Measurements from ENCODE around the gene EXOSC7.
"Not testable (repeated sequence)": the region's sequence is repeated elsewhere in the genome, so short reads cannot be mapped to it uniquely, and the experiment has no call there.

Gene EXOSC7

DNA sequence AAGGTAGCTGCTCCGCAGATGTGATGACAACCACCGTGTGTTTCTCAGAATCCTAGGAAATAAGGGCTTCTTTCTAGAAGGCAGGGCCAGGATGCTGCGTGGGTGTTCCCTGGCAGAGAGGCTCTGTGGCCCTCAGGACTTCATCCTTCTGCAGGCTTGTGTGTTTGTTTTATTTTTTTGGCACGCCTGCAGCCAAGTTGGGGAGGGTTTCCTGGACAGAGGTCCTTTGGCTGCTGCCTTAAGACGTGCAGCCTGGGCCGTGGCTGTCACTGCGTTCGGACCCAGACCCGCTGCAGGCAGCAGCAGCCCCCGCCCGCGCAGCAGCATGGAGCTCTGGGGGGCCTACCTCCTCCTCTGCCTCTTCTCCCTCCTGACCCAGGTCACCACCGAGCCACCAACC lies 50.0 kb downstream of the EXOSC7 start, which contains the start of gene CLEC3B:
Gene CLEC3B, plus strand, starts transcription at position 266 of the 400 bp plus-strand sequence. Its CDS starts 60 bp downstream, at position 326.
- no peak for DNase-seq

DNA sequence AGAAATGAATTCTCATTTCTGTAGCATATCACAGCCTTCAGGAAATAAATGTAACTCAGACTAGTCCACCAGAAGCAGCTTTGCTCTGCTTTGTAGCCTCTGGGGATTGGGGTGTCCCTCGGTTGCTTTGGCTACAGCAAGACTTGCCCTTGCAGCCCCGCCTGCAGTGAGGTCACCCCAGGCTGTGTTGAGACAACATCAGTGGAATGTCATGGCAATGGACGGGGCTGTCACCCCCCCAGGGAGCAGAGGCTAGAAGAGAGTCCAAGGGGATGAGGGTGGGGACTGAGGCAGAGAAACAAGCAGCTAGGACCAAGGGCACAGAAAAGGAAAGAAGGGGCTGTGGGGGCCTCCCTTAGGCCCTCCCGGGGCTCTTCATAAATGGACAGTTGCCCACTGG lies 50.9 kb downstream of the EXOSC7 start:
- no peak for DNase-seq

DNA sequence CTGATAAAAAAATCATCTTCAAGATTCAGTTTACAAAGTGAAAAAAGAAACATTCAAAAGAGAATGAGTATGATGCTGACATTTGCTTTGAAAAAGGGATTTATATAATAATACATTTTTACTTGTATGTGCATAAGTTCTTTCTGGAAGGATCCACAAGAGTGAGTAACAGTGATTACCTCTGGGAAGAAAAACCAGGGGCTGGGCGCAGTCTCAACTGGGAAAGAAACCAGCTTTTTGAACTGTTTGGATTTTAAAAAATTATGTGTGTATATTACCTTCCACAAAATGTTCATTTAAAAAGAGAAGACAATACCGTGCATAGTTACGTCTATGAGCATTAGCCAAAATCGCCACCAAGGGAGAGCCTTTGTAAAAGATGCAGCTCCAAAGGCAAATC lies 51.4 kb downstream of the EXOSC7 start:
- DNase-seq: no peak

DNA sequence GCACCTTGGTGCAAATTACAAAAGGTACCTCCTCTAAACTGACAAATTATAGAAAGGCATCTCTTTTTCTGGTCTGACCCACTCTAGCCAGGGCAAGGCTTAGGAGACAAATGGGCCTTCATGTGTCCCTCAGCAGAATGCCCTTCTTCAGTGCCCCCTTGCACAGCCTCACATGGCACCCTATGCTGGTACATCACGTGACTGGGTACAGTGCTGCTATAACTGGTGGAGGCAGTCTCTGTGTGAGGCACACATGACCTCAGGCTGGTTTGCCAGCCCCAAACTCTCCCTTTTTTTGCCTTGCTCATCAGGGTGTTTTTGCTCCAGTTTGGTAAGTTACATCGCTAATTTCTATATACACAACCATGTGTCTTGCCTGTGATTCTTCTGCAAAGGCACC lies 53.2 kb downstream of the EXOSC7 start:
- no peak for DNase-seq

DNA sequence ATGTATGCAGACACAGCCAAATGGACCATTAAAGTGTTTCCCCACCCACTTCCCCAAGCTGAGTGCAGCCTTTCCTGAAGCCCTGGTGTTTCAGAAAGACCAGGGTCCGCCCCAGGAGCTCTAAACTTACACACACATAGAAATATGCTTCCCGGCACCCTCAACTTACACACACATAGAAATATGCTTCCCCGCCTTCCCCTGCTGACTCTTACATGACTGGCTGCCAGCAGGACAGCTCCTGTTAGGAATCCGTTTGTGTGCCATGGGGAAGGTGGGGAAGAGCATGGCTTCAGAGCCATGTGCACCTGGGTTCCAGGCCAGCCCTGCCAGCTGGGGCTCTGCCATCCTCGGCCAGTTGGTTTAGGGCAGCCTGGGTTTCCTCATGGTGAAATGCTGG lies 53.6 kb downstream of the EXOSC7 start:
- DNase-seq: no peak

DNA sequence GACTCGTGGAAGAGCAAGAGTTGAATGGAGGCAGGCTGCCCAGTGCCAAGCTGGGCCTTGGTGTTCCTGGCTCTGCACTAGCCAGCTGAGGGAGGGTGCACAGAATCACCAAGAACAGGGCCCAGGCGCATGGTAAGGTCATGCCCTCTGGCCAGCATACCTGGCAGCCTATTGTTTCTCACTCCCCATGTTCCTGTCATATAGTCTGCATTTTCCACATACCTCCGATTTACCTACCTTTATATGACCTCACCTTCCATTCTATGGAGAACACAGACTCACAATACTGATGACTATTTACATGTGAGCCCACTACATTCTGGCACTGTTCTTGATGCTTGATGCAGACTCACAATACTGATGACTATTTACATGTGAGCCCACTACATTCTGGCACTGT lies 55.5 kb downstream of the EXOSC7 start:
- DNase-seq: no peak

- no peak for DNase-seq
Measured at GRCh38 chr3:45032113-45032512, 56.1 kb downstream of the EXOSC7 start.

- DNase-seq: no peak
Measured at GRCh38 chr3:45033791-45034190, 57.7 kb downstream of the EXOSC7 start.

DNA sequence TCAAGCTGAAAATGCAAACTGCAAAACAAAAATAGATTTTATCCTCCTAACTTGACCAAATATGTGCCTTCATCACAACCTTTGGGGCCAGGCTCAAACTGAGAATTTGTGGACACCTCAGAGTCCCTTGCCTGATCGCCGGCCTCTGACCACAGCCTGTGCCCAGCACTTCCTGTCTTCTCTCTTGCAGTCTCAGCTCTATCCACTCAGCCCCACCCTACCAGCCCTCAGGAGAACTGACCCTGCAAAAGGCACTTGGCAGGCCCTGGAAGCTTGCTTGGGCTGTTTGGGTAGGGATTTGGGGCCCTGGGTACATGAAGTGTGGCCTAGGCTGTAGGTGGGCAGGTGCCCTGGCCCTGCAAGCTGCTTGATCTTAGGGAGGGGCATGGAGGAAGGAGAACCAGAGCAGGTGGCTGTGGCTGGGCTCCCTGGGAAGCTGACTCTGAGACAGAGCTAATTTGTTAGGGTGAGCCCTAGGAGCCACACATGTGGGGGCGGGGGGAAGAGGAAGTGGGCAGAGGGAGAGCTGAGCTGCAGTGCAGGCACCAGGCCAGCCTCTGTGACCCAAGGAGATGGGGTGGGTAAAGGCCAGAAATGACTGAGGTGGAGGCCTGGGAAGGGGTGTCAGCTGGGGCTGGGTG lies 58.7 kb downstream of the EXOSC7 start:
- DNase-seq: no peak

GRCh38 chr3:45035441-45036301 lies 59.6 kb downstream of the EXOSC7 start:
- DNase-seq: no peak

GRCh38 chr3:45037720-45038455 lies 61.8 kb downstream of the EXOSC7 start:
- DNase-seq: peak; percentile 85

DNA sequence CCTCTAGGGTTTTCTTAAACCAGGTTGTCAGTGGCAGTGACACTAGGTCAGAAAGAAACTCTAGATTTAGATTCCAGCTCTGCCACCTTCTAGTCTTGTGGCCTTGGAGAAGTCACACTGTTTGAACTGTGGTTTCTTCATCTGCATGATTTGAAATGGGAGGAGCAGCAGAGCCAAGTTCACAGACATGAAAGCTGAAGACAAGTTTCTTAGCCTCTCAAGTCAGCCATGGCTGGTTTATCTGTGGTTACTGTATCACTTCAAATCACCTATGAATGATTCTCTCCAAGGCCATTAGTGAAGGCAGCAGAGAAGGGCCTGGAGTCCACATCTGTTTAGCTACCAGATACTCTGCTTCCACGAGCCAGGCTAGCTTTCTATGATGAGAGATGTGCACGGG lies 65.6 kb downstream of the EXOSC7 start:
- DNase-seq: no peak

DNA sequence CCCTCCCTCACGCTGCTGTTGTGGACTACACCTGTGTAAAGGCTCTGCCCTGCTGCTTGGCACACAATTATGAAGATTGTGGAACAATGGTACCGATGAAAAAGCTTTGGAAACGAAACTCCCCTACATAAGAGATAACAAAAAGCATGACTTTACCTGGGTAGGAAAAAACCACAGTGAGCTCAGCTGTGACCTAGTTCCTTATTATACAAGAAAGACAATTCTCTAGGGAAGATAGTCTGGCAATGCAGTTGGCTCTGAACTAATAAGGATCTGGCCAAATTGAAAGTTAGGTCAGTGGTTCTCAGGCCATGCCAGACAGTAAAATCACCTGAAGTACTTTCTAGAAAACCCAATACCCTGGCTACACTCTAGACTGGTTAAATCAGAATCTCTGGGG lies 66.1 kb downstream of the EXOSC7 start:
- no peak for DNase-seq

DNA sequence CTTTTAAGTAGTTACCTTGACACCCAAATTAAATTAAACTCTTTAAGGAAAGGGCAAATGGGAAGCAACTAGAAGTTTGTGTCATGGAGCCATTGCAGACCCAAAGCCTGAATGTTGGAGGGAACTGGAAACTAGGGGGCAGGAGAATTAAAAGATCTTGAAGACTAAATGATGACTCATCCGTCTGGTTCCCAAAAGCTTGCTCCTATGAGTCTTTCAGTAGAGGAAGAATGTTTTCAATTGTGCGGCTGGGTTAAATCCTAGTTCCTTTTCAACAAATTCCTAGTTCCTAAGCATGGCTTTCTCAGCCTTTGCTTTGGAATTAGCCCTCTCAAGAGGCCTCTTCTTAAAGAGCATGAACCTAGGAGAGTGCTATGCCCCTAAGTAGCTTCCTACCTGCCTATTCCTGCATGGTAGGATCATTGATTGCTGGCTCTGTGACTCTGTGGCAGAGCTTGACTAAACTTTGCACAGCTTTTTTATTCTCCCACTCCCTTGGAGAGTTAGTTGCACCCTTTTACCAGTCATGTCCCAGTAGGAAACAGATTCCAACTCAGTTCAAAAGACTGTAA lies 67.8 kb downstream of the EXOSC7 start:
- peak; percentile 80 for DNase-seq

DNA sequence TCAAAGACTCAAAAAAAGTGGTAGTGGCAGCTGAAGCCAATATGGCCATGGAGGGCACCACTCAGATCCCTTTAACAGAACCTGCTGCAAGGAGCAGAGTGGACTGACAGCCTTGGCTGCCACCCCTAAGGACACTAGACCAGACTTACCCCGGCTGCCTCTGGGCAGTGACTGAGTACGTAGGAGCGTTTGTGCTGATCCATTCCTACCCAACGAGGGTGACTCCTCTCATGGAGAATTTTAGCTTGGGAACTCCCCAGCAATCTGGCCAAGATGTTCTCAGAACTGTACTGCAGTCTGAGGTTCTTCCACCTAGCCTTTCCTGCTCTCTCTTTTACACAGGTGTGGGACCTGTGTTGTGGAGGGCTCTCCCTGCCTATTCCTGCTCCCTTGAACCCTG lies 72.2 kb downstream of the EXOSC7 start:
- DNase-seq: no peak

DNA sequence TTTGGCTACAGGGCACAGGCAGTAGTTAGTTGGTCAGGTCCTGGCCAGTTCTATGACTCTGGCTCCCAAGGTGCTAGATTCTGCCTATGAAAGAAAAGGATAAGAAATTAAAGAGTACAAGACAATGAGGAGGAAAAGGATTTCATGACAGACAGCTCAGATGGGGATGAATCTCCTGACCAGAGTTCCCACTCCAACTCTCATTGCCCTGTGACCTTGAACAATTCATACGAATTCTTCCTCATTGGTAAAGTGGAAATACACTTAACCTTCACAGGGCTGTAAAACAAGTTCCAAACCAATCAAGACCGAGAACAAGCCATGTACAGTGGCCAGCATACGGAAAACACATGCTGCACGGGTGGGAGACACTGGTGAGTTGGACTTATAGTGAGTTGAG lies 73.8 kb downstream of the EXOSC7 start:
- no peak for DNase-seq

GRCh38 chr3:45051685-45052084 lies 75.6 kb downstream of the EXOSC7 start:
- no peak for DNase-seq

DNA sequence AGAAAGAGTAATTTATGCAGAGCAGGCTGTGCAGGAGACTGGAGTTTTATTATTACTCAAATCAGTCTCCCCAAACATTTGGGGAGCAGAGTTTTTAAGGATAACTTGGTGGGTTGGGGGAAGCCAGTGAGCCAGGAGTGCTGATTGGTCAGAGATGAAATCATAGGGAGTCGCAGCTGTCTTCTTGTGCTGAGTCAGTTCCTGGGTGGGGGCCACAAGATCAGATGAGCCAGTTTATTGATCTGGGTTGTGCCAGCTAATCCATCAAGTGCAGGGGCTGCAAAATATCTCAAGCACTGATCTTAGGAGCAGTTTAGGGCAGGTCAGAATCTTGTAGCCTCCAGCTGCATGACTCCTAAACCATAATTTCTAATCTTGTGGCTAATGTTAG lies 77.8 kb downstream of the EXOSC7 start:
- DNase-seq: not testable (repeated sequence)

GRCh38 chr3:45054196-45054857 lies 78.3 kb downstream of the EXOSC7 start:
- no peak for DNase-seq

DNA sequence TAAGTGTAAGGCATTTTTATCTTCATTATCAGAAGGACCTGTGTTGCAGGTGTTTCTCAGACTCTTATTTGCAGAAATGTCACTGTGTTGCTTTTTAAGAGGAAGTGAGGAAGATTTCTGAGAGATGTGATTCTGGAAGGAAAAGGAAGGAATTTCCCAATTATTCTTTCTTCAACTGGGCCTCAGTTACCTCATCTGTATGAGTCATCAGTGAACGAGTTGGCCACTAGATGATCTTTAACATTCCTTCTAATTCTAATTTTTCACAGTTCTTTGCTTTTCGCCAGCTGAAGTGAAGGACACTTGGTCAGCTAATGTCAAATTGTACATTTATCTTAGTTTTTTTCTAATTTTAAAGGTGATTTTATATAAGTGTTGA lies 79.0 kb downstream of the EXOSC7 start:
- DNase-seq: no peak

DNA sequence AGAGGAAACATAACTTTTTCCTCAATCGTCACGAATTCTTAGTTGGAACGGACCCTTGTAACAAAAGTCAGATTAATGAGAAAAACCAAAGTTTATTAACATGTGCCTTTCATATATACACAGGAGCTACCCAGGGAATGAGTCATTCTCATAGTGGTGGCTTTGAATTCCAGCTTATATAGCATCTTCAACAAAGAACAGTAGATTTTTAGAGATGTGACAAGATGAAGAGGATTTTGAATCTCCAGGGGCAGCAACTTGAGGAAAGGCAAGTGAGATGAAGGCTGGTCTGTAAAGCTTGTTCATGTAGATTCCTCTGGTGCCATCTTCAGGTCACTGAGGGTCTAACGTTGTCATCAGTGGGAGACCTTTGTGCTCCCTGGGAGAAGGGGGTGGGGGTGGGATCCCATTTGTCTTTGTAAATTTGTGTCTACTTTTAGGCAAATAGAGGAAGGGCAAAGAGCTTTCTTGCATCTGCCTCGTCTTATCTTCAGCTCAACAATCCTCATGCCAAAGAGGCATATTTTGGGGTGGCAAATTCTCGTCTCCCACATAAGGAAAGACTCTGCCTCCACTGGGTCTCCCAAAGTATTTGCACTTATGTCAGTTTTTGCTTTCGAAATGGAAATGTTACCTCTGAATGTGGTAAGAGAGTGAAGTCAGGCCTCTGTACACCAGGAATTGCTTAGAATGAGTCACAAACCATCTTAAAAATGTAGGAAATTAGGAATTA lies 79.5 kb downstream of the EXOSC7 start:
- DNase-seq: no peak
